SHP77 (cell line): ENCODE results near the gene RER1.
A peak's percentile ranks its signal among the peaks of the same experiment; 100 is the strongest.

Experiments used
- DNase-seq, 2 experiments: peaks; one replicate each; lab custom pipeline; 2025; lab: John Stamatoyannopoulos, UW

RER1 gene

DNA sequence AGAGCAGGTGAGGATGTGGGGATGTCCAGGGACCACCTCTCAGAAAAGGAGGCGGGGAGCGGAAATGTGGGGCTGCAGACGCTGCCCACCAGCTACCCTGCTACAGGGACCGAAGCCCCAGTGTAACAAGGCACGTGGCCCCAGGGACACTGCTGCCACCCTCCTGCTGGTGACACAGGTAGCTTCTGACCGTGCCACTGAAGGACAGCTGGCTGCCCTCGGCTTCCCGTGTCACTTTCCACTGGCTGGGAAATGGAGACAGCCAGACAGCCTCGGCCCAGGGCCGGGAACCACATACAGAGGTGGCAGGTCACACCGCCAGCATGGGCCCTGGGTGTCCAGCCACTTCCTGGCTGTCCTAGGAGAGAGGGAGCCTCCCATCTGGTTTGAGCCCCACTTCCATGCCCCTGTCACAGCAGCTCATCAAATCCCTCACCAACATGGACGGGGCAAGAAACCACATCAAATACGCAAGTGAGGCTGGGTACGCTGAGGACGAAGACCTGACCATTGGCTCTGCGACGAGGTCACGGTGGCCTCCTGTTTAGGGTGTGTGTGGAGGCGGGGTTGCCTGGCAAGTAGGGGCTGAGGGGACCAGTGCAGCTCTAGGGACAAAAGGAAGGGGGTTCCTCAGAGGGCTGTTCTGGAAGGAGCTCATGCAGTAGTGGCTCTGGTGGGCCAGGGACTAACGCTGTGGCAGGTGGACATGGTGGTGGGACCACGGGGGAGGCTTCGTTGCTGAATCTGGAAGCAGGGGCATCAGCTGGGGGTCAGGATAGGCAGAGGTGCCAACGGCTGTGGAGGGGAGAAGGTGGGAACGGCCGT, 15.7 kb downstream of the RER1 start:
- DNase-seq: no peak

DNA sequence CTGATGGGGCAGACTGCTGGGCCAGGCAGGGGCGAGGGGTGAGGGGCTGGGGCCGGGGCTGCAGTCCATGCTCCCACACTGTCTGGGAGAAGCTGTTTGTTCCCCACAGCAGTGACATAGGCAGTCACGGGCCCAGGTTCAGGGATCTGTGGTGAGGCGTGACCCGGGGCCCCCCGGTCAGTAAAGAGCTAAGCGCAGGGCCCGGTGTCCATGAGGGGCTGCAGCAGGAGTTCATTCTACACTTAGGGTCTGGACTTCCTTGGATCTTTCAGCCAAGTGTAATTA, 16.3 kb downstream of the RER1 start:
- no peak for DNase-seq

DNA sequence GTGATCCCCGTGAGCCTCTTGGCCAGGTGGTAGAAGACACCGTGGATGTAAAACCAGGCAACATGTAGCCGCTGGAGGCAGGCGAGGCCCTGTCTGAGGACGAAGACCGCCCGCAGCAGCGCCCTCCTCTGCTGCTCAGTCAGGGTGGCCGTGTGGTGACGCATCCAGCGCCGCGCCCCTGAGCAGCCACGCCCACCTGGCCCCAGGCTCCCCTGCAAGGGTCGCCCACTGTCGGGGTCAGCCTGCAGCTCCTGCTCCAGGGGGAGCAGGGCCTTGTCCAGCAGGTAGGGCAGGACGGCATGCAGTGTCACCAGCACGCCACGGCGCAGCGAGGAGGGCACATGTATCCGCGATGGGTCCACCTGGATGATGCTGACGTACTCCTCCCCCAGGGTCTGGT, 16.8 kb downstream of the RER1 start:
- no peak for DNase-seq

DNA sequence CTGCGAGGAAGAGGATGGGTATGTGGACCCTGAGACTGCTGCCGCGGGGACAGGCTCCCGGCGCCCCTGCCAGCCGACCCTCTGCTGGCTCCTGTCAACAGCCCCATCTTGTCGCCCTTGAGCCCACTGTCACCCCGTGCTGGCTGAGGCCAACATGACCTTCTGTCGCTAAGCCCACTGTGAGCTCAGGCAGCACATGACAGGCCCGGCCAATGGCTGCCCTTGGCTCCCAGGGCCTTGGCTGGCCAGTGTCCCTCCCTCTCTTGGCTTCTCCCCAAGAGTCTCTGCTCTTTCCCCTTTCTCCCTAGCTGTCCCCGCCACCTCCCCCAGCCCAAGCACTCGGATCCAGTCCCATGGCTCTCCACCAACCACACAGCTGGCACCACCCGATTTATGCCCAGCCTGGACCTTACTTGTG, 17.2 kb downstream of the RER1 start:
- no peak for DNase-seq

DNA sequence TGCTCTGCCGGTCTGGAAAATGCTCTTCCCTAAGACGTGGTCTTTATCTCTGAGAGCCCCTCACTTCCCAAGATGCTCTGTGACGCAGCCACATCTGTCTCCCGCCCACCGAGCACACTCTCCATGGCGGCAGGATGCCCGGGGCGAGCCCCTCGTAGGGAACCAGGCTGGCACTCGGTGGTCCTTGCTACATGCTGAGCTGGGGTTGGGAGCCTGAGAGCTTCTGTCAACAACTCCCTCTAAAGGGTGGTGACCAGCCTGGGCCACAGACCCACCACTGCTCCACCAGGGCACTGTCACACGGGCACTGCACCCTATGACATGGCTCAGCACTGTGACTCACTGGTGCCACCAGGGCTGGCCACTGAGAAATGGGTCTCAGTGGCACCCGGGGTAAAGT, 18.1 kb downstream of the RER1 start:
- no peak for DNase-seq

DNA sequence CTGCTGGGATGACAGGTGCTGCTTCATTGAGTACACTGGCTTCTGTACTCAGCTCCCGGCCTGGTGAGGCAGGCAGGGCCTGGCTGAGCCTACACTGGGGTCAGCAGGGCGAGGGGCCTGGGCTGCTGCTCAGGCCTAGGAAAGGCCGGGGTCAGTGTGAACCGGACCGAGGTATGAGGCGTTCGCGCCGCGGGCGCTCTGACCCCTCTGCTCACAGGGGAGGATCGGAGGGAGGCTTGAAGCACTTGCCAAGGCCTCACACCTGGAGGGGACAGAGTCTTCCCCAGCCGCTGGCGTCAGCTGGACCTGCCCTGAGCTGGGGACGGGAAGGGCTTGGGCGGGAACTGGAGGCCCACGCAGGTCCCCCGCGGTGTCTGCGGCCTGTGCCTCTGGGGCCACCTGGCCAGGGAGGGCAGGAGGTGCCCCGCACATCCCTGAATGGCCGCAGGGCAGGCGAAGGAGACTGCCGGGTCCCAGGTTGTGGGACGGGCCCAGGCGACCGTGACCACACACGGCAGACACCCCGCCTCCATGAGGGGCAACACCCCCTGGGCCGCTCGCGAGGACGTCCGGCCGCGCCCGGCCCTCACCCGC, 20.3 kb downstream of the RER1 start:
- DNase-seq: no peak

DNA sequence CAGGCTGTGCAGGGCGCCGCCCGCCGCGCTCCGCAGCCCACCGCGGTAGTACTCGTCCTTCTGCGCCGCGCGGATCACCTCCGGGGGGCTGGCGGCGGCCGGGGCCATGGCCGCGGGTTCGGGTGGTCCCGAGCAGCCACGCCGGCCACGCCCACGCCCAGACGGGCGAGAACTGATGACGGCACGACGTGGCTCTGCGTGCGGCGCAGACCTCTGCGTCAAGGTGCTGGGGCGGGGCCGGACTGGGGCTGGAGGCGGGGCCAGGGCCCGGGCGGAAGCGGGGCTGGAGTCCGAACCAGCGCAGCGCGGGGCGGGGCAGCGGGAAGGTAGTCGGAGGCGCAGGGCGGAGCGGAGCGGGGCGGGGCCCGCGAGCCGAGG, 20.7 kb downstream of the RER1 start, which contains the start of gene PEX10:
Gene PEX10, minus strand, starts transcription at position 170 of the 378 bp plus-strand sequence. Its CDS starts 62 bp downstream, at position 108.
- DNase-seq: peak; percentile 88 to 93

DNA sequence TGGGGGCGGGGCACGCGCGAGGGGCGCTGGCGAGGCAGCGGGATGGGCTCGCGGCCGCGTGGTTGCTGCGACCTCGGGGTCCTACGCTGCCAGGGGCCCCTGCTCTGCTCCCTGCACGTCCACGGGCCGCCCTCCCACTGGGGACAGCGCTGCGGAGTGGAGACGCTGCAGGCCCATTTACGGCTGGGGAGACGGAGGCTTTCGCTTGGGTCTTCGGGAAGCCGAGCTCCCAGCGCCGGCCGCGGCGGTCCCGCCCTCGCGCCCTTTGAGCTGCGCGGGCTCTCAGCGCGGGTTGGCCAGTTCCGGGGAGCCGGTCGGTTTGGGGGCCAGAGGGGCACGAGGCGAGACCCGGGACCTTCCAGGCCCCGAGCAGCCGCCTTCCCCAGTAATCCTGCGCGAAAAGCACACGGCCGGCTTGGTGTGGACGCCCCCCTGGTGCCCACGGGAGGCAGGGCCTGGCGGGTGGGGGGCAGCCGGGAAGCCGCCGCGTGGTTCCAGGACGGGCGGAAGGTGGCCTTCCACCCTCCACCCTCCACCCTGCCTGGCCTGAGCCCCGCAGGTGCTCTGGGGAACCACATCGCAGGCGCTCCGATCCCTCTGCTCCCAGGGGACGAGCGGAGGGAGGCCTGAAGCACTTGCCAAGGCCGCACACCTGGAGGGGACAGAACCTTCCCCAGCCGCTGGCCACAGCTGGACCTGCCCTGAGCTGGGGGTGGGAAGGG, 21.3 kb downstream of the RER1 start:
- DNase-seq: peak in 1 of 2 experiments; percentile 56

DNA sequence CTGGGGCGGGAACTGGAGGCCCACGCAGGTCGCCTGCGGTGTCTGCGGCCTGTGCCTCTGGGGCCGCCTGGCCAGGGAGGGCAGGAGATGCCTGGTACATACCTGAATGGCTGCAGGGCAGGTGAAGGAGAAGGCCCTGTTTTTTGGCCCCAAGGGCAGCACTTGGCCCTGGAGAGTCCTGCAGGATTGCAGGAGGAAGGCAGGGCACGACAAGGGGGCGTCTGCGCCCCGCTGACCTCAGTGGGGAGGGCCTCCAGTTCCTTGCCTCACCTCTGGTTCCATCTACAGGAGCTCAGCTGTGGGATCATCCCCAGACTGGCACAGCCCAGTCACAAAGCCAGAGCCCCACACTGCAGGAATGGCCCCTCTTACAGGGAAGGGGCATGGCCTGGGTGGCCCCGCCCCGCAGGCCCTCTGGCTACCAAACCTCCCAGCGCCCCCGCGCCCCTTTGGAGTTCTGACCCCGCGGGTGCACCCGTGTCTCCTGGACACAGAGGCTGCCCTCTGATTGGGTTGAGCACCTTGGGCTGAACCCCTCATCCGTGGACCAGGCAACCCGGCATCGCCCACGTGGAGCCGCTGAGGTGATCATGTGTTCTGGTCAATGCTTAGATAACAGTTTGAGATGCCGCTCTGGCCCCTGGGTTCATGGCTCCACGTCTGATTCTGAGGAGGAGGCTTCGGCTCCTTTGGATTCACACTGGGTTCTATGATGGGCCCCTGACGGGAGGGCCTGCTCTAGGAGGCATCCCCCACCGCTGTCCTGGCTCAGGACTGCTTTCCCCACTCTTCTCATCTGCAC, 22.1 kb downstream of the RER1 start:
- no peak for DNase-seq

DNA sequence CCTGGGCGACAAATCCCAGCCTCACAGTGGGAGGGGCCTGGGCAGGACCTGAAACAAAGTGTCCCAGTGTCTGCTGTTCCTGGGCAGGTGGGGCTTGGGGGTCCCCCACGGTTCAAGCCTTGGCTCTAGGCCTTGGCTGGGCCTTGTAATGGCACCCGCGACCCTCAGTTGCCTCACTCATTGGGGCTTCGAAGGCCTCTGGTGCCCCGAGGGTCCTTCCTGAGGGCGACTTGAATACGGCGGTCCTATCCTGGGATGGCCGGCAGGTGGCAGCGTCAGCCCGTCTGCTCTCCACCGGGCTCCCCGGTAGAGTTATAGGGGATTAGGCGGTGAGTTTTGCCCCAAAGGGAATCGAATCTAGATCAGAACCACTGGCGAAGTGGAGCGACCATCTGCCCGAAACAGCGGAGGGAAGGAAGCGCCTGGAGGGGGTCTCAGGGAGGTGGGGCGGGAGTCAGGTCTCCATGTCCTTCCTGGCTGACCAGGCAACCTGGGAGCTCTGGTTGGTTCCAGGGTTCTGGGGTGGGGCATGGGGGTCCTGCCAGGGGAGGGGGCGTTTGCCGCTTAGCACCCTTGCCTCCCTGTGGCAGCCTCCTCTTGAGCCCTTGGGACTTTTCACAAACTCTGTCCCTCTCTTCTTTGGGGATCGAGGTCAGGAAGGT, 22.8 kb downstream of the RER1 start:
- peak; percentile 15 to 62 for DNase-seq

DNA sequence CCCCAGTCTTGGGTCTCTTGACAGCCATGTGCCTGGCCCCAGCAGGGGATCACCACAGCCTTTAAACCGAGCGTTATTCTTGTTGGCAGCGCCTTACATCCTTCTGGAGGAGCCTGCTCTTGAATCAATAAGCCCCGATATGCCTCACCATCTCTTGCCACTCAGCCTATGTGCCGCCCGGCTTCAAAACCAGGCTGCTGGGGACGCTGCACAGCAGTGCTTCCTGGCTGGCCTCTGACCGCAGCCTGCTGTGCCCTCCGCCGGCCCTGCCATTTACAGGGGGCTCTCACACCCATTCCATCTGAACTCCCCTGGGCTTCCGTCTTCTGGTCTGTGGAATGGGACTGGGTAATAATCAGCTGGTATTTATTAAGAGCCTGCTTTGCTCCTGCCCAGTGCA, 23.7 kb downstream of the RER1 start:
- no peak for DNase-seq

DNA sequence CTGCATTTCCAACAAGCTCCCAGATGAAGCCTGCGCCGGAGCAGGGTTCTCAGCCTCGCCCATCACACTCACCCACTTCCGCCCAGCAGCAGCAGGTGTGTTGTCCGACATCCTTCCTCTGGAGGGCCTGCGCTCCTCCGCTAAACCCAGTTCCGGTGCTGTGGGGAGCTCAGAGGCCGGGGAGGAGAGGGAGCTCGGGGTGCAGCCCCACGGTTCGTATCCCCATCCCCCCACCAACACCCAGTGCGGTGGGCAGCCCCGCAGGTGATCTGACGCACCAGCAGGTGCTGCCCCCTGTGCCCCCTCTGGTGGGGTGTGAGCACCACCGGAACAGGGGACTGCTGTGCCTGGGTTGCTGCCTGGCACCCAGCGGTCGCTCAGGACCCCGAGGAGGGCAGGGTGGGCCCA, 24.2 kb downstream of the RER1 start:
- DNase-seq: peak; percentile 42 to 66

DNA sequence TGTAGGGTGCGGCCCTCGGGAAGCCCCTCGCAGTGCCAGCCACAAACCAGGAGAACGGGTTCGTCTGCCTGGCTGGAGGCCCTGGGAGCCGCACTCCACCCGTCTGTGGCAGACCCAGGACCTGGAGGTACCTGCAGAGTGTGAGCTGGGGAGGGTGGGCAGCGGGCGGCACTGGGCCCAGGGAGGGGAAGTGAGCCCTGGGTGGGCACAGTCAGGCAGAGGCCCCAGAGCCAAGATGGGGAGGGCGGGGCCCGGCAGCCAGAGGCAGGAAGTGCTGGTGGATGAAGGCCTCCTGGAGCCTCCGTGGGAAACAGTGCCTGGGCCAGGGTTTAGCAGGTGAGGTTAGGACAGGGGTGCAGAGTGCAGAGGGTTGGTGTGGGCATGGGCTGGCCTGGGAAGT, 24.8 kb downstream of the RER1 start:
- DNase-seq: no peak

DNA sequence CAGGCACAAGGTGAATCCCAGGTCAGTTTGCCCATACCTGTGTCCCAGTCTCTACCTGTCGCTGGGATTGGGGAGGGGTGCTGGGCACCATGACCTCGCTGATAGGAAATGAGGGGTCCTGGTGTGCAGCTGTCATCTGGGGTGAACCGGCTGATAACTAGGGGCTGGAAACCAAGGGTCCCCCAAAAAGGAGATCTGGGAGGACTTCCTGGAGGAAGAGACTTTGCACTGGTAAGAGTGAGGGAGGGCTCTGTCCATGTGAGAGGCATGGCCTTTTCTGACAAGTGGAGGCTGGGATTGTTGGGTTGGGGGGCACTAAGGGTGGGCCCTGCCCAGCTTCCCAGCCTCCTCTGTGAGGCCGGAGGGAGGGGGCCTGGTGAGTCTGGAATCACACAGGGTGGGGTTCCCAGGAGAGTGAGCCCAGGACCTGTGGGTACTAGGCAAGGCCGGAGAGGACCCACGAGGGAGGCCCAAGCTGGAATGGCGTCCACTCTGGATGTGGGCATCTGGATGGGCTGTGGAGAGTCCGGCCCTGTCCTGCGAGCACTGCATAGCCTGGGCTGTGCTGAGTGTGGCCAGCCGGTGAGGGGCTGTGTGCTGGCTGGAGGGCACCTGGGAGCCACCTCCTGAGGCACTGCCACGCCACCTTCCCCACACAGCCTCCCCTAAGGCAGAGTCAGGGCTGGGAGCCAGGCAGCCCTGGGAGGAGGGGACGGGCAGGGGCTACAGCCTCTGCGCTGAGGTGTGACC, 25.6 kb downstream of the RER1 start:
- DNase-seq: no peak

DNA sequence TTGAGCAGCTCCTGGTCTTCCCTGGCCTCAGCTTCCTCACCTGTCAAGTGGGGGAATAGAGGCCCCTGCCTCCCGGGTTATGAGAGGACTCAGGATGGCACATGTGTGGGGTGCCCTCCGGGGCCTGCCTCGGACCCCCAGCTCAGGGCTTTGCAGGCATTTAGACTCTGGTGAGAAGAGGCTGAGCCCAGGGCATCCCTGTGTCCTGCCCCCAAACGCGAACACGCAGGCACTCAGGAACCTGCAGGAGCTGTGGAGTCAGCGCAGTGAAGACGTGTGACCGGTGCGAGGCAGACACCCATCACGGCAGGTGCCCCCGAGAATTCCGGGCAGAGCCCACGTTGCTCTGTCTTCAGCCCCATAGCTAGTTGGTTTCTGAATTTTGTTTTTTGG, 26.2 kb downstream of the RER1 start:
- DNase-seq: no peak

DNA sequence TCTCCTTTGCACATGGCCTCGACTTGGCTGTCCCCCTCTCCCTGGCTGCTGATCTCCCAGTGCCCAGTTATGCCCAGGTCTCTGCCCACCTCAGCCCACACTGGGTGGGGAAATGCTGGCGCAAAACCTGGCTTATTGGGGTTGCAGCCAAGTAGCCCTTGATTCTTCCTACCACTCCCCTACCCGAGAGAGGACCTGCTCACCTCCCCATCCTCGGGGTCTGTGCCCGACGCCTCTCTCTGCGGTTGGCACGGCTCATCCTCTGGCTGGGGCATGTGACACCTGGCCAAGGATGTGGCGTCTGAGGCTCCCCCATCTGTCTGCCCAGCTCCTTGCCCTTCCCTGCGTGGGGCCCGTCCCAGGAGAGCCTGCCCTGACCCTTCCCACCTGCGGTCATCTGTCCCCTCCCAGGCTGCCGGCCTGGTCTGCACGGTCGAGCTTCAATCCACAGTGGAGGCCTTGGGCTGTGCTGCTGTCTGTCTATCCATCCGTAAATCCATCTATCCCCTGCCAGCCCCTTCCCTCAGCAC, 27.2 kb downstream of the RER1 start:
- no peak for DNase-seq

DNA sequence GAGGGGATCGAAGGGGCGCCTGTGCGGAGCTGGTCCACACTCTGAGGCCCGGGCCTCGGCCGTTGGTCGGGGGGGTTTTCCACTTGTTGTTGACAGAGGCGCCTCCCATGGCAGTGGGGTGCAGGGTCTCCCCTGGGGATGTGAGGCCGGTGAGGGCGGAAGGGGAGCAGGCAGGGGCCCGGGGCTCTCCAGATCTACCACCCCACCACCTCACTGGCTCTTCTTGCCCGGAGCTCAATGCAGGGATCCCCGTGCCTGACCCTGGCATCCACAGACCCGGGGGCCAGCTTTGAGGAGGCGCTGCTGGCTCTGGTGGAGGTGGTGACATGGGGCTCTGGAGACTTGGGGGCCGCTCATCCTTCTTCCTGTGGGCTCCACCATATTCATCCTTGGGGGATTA, 27.8 kb downstream of the RER1 start:
- no peak for DNase-seq

DNA sequence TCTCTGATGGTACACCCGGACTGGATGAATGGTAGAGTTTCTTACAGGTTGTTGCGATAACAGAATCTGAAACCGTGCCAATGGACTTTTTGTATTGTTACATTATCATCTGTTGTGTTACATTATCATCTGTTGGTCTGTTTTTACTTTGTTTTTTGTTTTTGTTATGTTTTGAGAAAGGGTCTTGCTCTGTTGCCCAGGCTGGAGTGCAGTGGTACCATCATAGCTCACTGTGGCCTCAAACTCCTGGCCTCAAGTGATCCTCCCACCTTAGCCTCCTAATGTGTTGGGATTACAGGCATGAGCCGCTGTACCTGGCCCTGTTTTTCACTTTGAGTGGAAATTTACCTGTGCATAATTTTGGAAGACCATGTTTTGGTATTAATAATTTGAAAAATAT, 30.9 kb downstream of the RER1 start:
- DNase-seq: no peak

DNA sequence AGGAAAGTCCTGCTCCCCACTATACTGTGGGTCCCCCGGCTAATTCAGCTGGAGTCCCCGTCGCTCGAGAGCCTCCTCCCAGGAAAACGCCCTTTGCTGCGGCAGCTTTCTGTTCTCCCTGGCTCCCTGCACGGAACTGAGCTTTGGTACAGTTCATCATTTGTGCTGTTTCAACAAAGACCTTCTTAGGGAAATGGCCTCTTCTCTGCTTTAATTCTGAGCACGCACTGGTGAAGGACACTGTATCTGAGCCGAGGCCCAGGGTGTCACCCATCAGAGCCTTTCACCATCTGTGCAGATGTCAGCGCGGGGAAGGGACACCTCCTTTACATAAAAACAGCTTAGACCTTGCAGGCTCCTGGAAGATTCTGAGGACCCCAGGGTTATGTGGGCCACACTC, 34.3 kb downstream of the RER1 start:
- DNase-seq: no peak

DNA sequence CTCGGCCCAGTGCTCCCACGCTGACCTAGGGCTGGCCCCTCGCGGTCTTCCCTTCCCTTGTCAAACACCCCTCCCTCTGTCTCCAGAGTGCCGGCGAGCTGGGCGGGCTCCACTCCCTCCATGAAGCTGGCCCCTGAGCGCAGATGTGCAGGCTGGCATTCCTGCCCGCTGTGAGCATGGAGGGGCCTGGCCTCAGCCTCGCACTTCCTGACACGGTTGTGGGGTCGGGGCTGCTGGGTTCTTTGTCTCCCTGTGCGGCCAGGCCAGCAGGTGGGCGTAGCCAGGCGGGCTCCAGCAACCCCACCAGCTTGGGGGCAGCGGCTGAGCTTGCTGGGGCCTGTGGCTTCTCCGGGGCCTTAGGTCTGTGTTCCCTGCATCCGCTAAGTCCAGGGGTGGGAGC, 34.9 kb downstream of the RER1 start:
- DNase-seq: no peak

DNA sequence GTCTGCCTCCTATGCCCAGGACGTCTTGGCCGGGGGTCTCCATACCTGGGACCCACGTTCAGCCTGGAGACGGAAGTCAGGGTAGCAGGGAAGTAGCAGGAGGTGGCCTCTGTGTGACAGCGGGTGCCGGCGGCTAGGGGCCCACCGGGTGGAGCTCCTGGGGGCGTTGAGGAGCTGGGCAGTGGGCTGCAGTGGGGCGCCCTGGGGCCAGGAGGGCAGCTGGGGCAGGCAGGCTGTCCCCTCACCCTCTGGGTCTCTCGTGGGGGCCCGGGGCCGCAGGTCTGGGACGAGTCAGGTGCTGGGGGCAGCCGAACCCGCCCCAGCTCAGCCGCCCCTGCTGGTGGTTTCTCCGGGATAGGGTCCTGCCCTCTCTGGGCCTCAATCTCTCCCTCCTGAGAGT, 35.4 kb downstream of the RER1 start:
- no peak for DNase-seq
